Stimulated activated CD4-positive, alpha-beta T cell treated with anti-CD3 and anti-CD28 coated beads, Interleukin-15, amount 100 ng/mL, for 24 hours (primary cell): Measurements from ENCODE around the gene OR2W1.

ENCODE experiments used
- DNase-seq: peaks from one replicate; pipeline ENCODE4 v3.0.0-alpha.2; 2020

The OR2W1 gene

GRCh38 chr6:28996844-28997510 is 48.0 kb downstream of the OR2W1 start:
- DNase-seq, result no peak

- DNase-seq, result no peak
These were observed 49.8 kb downstream of the OR2W1 start for GRCh38 chr6:28995093-28995650.
